K562 (cell line): ENCODE results near the gene BARX2. TPM values are rescaled to one million over a fixed set of nuclear protein-coding genes. Genes with fewer than 3 reads are reported as not detected.

Experiments
- ARID2 ChIP-seq: fragments of 450-650 bp; IDR thresholded peaks from 2 replicates; pipeline ENCODE4 v1.6.1; 2017; ENCODE audit warnings: antibody characterized with exemption, mild to moderate bottlenecking
- BMI1 ChIP-seq: fragments of 150-350 bp; IDR thresholded peaks from 2 replicates; pipeline ENCODE4 v1.6.1; 2014; ENCODE audit warnings: low read length
- CBX5 ChIP-seq: IDR thresholded peaks from 2 replicates; pipeline ENCODE4 v1.6.1; 2014; ENCODE audit warnings: low read depth, borderline replicate concordance
- DIDO1 ChIP-seq: fragments of 450-650 bp; IDR thresholded peaks from 2 replicates; pipeline ENCODE4 v1.6.1; 2016; ENCODE audit warnings: low read depth, missing biosample characterization, missing genetic modification characterization
- ELF2 ChIP-seq: fragments of 250-450 bp; sonication (Bioruptor Pico); IDR thresholded peaks from 2 replicates; pipeline ENCODE4 v1.5.0; 2021; ENCODE audit warnings: mild to moderate bottlenecking
- ETV1 ChIP-seq: fragments of 450-650 bp; conservative IDR thresholded peaks from 2 replicates; pipeline ENCODE4 v1.6.1; 2016; ENCODE audit warnings: missing genetic modification characterization, control low read depth, low read depth, missing compliant biosample characterization
- FOS ChIP-seq: IDR thresholded peaks from 3 replicates; pipeline ENCODE4 v1.6.1; 2011; ENCODE audit not compliant: insufficient read length; ENCODE audit errors: extremely low read depth
- HOXB6 ChIP-seq: fragments of 250-450 bp; sonication (Bioruptor Pico); IDR thresholded peaks from 2 replicates; pipeline ENCODE4 v1.5.1; 2022; ENCODE audit warnings: mild to moderate bottlenecking, borderline replicate concordance
- KDM5B ChIP-seq: fragments of 200-600 bp; sonication (generic); IDR thresholded peaks from 2 replicates; pipeline ENCODE4 v1.6.1; 2012; ENCODE audit warnings: low read depth, mild to moderate bottlenecking, moderate library complexity, low read length, control low read depth, inconsistent platforms; ENCODE audit not compliant: insufficient replicate concordance
- MAZ ChIP-seq, 2 experiments: fragments of 450-650 bp in 1 of 2; sonication (generic) in 1 of 2; formaldehyde crosslinking; IDR thresholded peaks in 1 of 2; conservative IDR thresholded peaks in 1 of 2; 2 replicates each; pipeline versions ENCODE4 v1.4.0 to v1.5.0; 2020; ENCODE audit warnings: mild to moderate bottlenecking in 1 of 2, missing genetic modification reagents in 1 of 2
- MXI1 ChIP-seq: IDR thresholded peaks from 2 replicates; pipeline ENCODE4 v1.6.1; 2011; ENCODE audit warnings: low read depth, mild to moderate bottlenecking, improper control_type of control experiment, low read length
- NR3C1 ChIP-seq: sonication (generic); formaldehyde crosslinking; IDR thresholded peaks from 2 replicates; pipeline ENCODE4 v1.8.1; 2022; ENCODE audit warnings: missing genetic modification reagents
- PRPF4 ChIP-seq: fragments of 200-400 bp; formaldehyde crosslinking; IDR thresholded peaks from one replicate; pipeline ENCODE4 v1.6.1; 2017; ENCODE audit warnings: low read length, low read depth, mild to moderate bottlenecking; ENCODE audit not compliant: insufficient read depth, poor library complexity, severe bottlenecking
- PTRF ChIP-seq: fragments of 450-650 bp; IDR thresholded peaks from 2 replicates; pipeline ENCODE4 v1.6.1; 2016; ENCODE audit warnings: mild to moderate bottlenecking, missing genetic modification characterization, missing compliant biosample characterization
- RAD21 ChIP-seq, 2 experiments: fragments of 250-450 bp in 1 of 2; fragments of 450-650 bp in 1 of 2; sonication (Bioruptor Pico) in 1 of 2; formaldehyde crosslinking in 1 of 2; IDR thresholded peaks in 1 of 2; conservative IDR thresholded peaks in 1 of 2; 2 replicates each; pipeline versions ENCODE4 v1.4.0 to v1.8.0; 2020 to 2022; ENCODE audit warnings: mild to moderate bottlenecking in 2 of 2, moderate library complexity in 1 of 2
- SIN3B ChIP-seq: fragments of 450-650 bp; IDR thresholded peaks from 2 replicates; pipeline ENCODE4 v1.6.1; 2017; ENCODE audit warnings: low read depth, mild to moderate bottlenecking, moderate library complexity
- TRIM24 ChIP-seq, 2 experiments: fragments of 450-650 bp; IDR thresholded peaks; 2 replicates each; pipeline ENCODE4 v1.6.1; 2016
- ZNF398 ChIP-seq: fragments of 250-450 bp; sonication (Bioruptor Pico); IDR thresholded peaks from 2 replicates; pipeline ENCODE4 v1.8.0; 2021; ENCODE audit warnings: moderate library complexity, mild to moderate bottlenecking, inconsistent platforms
- ZNF589 ChIP-seq: fragments of 200-800 bp; sonication (Bioruptor generic); IDR thresholded peaks from 2 replicates; pipeline ENCODE4 v1.6.1; 2016; ENCODE audit warnings: low read depth, missing genetic modification characterization, missing compliant biosample characterization
- polyA plus RNA-seq, 8 experiments: library from polyadenylated mRNA; depleted of rRNA in 4 of 8; stranded (reverse) in 5 of 8; unstranded in 3 of 8; fragments of >200 nt; fragmentation: Nextera tagmentation in 2 of 8; fragmentation: Illumina TruSeq in 1 of 8; extraction: Ambion mirVana in 2 of 8; extraction: Trizol in 1 of 8; gene quantifications; 2 replicates each; pipeline versions ENCODE4 v1.2.1 to v1.2.3, GENCODE V29; 2011 to 2014; ENCODE audit warnings: inconsistent platforms in 1 of 8, missing spikeins in 1 of 8
- total RNA-seq, 7 experiments: library from RNA; depleted of rRNA in 6 of 7; stranded (reverse); fragments of >200 nt in 6 of 7; fragmentation: Illumina TruSeq in 2 of 7; extraction: Trizol in 2 of 7; gene quantifications; 2 replicates each; pipeline versions ENCODE4 v1.2.1 to v1.2.3, GENCODE V29; 2011 to 2021; ENCODE audit warnings: low replicate concordance in 1 of 7
- TF ChIP-seq, protein P1 (sequence below): IDR thresholded peaks from 2 replicates; pipeline ENCODE4 v1.6.1; 2011; ENCODE audit warnings: borderline replicate concordance, low read depth, mild to moderate bottlenecking, moderate library complexity, low read length; ENCODE audit not compliant: insufficient read depth, poor library complexity, severe bottlenecking
- TF ChIP-seq, protein P2 (sequence below), 2 experiments: fragments of 450-650 bp; conservative IDR thresholded peaks; 2 replicates each; pipeline ENCODE4 v1.6.1; 2017; ENCODE audit warnings: mild to moderate bottlenecking in 2 of 2, moderate library complexity in 2 of 2
- TF ChIP-seq, protein P3 (sequence below): fragments of 450-650 bp; formaldehyde crosslinking; IDR thresholded peaks from 2 replicates; pipeline ENCODE4 v1.4.0; 2022; ENCODE audit warnings: missing genetic modification characterization

The BARX2 gene
- total and polyA plus RNA-seq, 9 of the 15 experiments (the other 6 are each of a cell fraction or from before 2014, with no cell fraction given) = not detected

- TF ChIP-seq, protein P1, sequence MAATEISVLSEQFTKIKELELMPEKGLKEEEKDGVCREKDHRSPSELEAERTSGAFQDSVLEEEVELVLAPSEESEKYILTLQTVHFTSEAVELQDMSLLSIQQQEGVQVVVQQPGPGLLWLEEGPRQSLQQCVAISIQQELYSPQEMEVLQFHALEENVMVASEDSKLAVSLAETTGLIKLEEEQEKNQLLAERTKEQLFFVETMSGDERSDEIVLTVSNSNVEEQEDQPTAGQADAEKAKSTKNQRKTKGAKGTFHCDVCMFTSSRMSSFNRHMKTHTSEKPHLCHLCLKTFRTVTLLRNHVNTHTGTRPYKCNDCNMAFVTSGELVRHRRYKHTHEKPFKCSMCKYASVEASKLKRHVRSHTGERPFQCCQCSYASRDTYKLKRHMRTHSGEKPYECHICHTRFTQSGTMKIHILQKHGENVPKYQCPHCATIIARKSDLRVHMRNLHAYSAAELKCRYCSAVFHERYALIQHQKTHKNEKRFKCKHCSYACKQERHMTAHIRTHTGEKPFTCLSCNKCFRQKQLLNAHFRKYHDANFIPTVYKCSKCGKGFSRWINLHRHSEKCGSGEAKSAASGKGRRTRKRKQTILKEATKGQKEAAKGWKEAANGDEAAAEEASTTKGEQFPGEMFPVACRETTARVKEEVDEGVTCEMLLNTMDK = peak; percentile 94
- TF ChIP-seq, protein P2, sequence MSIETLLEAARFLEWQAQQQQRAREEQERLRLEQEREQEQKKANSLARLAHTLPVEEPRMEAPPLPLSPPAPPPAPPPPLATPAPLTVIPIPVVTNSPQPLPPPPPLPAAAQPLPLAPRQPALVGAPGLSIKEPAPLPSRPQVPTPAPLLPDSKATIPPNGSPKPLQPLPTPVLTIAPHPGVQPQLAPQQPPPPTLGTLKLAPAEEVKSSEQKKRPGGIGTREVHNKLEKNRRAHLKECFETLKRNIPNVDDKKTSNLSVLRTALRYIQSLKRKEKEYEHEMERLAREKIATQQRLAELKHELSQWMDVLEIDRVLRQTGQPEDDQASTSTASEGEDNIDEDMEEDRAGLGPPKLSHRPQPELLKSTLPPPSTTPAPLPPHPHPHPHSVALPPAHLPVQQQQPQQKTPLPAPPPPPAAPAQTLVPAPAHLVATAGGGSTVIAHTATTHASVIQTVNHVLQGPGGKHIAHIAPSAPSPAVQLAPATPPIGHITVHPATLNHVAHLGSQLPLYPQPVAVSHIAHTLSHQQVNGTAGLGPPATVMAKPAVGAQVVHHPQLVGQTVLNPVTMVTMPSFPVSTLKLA (conservative IDR thresholded peaks at IDR 0.05) = 0 out of 4 replicates have a peak, but pooled peaks of 1 of the 2 experiments have one; percentile 16
- TF ChIP-seq ELF2 (CRISPR knock-in tag) (no peak), BMI1 (no peak), ARID2 (no peak), MXI1 (no peak), PTRF (tag) (no peak), TRIM24 (IDR thresholded peaks at IDR 0.05) (no peak), ETV1 (tag) (0 out of 2 replicates have a peak, but pooled peaks have one; percentile 28), ZNF589 (CRISPR knock-in tag) (no peak), NR3C1 (no peak), HOXB6 (no peak), RAD21 (CRISPR knock-in tag; conservative IDR thresholded peaks at IDR 0.05 in 1 of 2, IDR thresholded peaks at IDR 0.05 in 1 of 2) (peak; percentile 84 to 89), KDM5B (no peak), MAZ (CRISPR knock-in tag; conservative IDR thresholded peaks at IDR 0.05 in 1 of 2, IDR thresholded peaks at IDR 0.05 in 1 of 2) (no peak), SIN3B (no peak), FOS (no peak), ZNF398 (CRISPR knock-in tag) (no peak), PRPF4 (no peak), DIDO1 (tag) (no peak), CBX5 (no peak)
- TF ChIP-seq, protein P3, sequence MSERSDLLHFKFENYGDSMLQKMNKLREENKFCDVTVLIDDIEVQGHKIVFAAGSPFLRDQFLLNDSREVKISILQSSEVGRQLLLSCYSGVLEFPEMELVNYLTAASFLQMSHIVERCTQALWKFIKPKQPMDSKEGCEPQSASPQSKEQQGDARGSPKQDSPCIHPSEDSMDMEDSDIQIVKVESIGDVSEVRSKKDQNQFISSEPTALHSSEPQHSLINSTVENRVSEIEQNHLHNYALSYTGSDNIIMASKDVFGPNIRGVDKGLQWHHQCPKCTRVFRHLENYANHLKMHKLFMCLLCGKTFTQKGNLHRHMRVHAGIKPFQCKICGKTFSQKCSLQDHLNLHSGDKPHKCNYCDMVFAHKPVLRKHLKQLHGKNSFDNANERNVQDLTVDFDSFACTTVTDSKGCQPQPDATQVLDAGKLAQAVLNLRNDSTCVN (CRISPR knock-in tag) = no peak
Measured at GRCh38 chr11:129364143-129364654, 11.4 kb upstream of the BARX2 start (continued).
